ENCODE measurements around the gene CIDEA.
"Not testable (repeated sequence)": the region's sequence is repeated elsewhere in the genome, so short reads cannot be mapped to it uniquely, and the experiment has no call there.

The CIDEA gene

DNA sequence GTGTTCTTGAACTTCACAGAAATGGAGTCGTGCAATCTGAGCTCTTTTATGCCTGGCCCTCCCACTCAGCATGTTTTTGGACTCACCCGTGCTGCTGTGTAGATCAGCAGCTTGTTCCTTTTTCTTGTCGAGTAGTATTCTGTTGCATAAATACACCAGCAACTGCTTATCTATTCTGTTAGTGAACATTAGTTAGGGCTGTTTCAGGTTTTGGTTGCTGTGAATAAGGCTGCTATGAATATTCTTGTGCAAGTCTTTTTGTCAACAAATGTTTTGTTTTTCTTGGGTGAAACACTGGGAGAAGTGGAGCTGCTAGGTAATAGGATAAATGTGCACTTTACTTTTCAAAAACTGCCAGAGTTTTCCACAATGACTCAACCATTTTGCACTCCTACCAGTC lies 15.3 kb upstream of the CIDEA start:
- in situ Hi-C loops (cut with MboI; ENCODE audit: low sequenced_read_pairs) = no loop called here

DNA sequence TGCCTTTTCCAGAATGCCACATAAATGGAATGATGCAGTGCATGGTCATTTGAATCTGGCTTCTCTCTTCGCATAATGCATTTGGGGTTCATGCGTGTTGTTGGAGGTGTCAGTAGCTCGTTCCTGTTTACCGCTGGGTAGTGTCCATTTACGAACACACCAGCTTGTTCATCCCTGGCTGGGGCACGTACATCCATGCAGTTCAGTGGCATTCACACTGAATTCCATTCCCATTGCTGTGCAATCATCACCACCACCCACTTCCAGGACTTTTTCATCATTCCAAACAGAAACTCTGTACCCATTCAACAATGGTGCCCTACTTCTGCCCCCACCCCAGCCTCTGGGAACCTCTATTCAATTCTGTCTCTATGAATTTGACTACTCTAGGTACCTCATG lies 14.7 kb upstream of the CIDEA start:
- in situ Hi-C loops (cut with MboI; ENCODE audit: low sequenced_read_pairs) = no loop called here

DNA sequence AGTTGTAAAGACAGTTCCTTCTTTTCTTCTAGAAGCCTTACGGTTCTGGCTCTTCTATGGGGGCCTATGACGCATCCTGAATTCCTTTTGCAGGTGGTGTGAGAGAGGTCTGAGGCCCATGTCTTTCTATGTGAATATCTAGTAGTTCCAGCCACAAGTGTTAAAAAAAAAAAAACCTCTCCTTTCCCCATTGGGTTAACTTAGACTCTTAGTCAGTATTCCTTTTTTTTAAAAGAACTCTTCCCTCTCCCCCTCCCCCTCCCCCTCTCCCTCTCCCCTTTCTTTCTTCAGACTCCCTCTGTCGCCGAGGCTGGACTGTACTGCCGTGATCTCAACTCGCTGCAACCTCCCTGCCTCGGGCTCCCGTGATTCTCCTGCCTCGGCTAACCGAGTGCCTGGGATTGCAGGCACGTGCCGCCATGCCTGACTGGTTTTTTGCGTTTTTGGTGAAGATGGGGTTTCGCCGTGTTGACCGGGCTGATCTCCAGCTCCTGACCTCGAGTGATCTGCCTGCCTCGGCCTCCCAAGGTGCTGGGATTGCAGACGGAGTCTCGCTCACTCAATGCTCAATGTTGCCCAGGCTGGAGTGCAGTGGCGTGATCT lies 11.4 kb upstream of the CIDEA start:
- in situ Hi-C loops (cut with MboI; ENCODE audit: low sequenced_read_pairs) = no loop called here

DNA sequence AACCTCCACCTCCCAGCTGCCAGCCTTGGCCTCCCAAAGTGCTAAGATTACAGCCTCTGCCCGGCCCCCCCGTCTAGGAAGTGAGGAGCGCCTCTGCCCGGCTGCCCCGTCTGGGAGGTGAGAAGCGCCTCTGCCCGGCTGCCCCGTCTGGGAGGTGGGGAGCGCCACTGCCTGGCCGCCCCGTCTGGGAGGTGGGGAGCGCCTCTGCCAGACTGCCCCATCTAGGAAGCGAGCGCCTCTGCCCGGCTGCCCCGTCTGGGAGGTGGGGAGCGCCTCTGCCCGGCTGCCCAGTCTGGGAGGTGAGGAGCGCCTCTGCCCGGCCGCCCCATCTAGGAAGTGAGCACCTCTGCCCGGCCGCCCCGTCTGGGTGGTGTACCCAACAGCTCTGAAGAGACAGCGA lies 10.9 kb upstream of the CIDEA start:
- in situ Hi-C loops (cut with MboI; ENCODE audit: low sequenced_read_pairs) = not testable (repeated sequence)

DNA sequence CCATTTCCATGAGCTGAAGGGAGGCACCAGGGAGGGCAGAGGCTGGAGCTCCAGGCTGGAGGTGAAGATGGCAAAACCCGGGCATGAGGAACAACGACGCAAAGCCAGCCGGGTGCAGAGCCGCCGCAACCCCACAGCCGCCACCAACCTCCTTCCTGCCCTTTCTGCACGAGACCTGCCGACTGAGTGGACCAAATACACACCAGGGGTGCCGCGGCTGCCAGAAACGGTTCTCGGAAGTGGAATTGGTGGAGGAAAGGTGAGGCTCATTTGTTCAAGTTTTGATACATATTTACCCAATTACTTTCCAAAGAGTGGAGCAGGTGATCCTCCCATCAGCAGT lies 8.4 kb upstream of the CIDEA start:
- in situ Hi-C loops (cut with MboI; ENCODE audit: low sequenced_read_pairs) = no loop called here

DNA sequence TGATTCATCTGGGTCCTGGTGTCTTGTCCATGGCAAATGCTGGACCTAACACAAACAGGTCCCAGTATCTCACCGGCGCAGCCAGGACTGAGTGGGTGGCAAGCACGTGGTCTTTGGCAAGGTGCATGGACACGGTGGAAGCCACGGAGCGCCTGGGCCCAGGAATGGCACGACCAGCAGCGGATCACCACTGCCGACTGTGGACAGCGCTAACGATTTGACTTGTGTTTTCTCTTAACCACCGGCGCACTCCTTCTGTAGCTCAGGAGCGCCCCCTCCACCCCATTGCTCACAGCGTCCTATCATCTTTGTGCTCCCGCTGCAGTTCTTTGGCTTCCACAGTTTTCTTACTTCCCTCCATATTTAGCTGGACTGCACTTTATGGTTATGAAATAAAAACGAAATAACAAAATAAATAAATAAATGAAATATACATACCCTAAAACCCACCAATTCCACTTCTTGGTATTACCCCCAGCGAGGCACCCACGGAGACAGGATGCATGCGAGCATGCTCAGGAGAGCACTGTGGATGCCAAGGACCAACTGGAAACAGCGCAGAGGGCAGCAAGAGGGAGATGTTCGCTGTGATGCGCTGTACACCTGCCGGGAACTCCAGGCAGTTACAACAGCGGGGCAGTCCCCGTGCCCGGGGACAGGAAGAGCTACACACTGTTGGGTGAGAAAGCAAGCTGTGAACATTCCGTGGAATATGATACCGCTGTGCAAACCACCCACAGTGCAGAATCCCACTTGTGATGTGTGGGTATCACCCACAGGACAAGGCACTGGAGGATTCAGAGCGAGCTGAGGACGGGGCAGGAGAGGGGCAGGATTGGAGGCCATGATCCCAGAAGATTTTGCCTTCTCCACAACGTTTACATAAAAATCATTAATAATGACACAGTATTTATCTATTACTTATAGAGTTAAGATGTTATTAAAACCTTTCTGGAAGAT lies 7.0 kb upstream of the CIDEA start:
- in situ Hi-C loops (cut with MboI; ENCODE audit: low sequenced_read_pairs) = no loop called here

DNA sequence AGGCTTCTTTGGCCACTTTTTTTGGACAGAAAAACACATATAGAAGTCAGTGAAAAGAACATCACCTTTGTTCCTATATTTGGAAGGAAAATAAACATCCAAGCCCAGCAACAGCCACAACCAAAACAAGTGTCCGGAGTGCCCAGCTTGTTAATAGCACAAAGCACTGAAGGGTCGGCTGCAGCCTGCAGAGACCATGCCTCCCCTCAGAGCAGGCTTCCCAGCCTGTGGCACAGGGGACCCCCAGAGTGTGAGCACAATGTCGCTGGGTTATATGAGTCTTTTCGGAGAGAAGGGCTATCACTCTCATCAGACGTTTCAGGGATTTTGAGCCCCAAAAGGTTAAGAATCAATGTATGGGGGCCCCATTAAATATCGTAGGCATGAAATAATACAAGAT lies 6.2 kb upstream of the CIDEA start:
- in situ Hi-C loops (cut with MboI; ENCODE audit: low sequenced_read_pairs) = no loop called here

DNA sequence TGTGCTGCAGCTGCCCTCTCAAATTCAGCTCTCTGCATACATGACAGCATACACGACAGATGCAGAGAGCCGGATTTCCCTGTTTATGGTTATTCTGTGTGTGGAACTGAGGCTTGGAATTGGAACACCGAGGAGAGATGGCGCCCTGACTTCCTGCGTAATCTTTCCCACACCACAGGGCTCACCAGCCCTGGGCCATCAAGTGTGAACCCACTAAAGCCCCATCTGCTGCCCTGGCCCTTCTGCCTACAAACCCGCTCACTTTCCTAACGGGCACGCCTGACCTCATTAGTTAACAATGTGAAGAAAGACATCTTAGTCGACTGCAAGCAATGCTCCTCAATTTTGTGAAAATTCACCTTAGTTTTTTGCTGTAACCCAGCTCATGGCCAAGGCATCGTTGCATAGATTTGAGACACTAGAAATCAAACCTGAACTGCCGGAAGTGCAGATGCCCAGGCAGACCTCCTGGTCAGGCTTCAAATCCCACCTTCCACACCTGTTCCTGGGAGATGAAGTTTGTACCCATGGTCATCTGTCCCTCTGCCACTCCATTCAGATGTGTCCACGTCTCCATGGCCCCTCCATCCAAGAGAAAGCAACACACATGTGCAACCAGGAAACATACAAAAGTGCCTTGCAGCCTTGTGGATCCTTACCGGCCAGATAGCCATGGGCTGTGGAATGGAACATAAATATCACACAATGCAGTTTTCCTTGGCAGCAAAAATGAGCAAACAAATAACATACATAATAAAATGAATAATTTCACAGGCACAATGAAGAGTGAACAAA lies 5.0 kb upstream of the CIDEA start:
- in situ Hi-C loops (cut with MboI; ENCODE audit: low sequenced_read_pairs) = no loop called here

DNA sequence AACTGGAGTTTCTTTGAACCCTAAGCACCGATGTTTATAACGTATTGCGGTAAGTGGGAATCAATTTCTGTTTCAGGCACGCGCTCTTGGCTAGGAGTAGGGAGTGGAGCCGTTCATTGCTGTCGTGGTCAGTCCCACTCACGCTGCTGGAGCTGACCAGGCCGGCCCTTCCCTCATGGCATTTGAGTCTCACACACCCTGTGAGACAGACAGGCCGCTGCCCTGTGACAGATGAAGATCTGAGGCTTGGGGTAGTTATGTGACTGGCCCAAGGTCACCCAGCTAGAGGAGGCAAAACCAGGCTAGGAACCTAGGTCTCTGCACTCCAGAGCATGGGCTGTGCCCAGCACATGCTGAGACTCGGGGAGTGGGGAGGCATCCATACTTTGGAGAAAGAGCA lies 2.9 kb upstream of the CIDEA start:
- in situ Hi-C loops (cut with MboI; ENCODE audit: low sequenced_read_pairs) = no loop called here

DNA sequence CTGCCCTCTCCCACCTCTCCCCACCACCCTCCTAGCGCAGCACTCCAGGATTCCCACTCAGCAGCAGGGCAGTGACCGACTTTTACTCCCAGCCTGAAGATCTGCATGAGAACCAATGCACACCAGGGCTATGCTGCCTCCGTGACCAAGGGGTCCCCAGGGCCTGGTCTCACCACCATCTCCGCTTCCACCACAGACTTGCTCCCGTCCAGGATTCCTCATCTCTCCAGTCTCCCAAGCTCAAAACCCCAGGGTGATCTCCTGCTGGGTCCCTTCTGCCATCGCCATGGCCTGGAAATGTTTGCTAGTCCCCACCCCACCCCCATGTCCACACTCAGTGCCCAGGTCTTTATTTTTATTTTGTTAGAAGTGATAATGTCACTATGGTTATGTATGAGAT lies 2.1 kb upstream of the CIDEA start:
- in situ Hi-C loops (cut with MboI; ENCODE audit: low sequenced_read_pairs) = no loop called here

DNA sequence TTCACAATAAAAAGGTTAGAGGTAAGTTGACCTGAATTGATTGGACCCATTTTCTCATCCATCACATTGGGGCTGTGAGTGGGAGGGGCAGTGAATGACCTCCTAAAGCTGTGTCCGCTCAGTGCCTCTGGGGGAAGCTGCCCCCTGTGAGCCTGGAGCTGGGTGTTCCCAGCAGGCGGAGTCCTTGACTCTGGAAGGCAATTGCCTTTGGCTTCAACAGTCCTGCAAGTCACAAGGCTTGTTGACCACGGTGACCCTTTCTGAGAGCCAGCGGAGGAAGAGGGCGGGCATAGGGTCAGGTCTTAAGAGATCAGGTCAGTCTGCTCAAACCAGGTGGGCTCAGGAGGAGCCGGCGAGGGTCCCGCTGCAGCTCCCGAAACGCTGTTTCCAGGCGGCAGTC lies 1.1 kb upstream of the CIDEA start:
- in situ Hi-C loops (cut with MboI; ENCODE audit: low sequenced_read_pairs) = no loop called here

DNA sequence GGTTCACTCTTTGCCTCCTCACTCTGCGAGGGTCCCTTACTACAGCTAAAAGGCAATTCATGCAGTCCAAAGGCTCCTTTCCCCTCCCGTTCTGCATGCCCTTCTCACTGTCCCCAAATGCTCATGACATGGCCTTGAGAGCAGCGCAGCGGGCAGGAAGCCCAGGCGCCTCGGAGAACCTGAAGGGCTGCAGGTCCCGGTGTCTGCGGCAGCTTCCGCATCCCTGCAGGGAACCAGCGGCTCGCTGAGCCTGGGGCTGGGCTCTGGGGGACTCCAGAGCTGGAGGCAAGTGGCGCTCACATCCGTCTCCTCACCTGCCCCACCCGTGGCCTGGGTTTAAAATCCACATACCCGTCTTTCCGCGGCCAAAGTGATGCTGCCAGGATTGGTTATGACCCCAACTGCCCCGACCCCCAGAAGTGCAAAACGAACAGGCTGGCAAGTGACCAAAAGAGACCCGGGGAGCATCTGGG lies 462 bp upstream of the CIDEA start:
- in situ Hi-C loops (cut with MboI; ENCODE audit: low sequenced_read_pairs) = no loop called here

DNA sequence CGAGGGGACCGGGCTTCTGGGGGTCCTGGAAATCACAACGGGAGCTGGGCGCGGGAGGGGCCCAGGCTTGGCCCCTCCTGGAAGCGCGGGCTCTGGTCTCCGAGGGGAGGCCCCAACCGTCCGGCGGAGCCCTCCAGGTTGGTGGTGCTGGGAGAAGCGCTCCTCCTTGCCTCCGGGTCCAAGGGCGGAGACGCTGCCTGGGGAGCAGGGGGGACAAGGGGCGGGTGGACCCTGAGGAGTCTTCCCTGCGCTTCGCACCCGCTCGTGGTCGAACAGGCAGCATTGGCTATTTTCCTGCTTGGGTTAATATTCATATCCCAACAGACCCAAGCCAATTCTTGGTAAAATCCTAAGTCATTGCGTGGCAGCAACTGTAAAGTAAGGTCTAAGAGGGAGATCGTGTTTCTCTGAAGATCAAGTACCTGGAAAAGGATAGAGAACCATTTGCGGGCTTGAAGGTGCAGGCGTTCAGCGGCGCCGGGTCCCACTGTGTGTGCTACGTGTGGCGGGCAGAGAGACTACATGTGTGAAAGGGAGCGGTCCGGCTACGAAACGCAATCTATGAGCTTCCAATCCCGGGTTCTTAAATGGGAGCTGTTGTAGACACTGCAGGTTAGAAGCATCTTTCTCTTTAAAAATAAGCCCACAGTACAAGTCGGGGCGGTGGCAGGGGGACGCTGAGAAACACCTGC lies 805 bp downstream of the CIDEA start:
- in situ Hi-C loops (cut with MboI; ENCODE audit: low sequenced_read_pairs) = no loop called here

DNA sequence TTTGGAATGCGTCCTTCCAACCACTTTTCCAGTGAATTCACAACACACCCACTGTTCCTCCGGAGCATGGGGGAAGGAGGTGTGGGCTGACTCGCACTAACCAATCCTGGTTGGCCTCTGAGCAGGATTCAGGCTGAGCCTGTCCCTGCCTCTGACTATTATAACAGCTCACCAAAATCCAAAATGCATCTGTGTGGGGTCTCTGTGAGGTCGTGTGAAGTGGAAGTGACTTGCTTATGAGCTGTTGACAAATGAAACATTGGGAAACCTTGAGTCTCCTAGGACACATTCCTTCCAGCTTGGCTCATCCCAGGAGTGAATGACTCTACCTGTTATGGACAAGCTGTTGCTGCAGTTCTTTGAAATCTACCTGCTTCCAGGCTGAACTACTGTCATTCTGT lies 1.5 kb downstream of the CIDEA start:
- in situ Hi-C loops (cut with MboI; ENCODE audit: low sequenced_read_pairs) = no loop called here

DNA sequence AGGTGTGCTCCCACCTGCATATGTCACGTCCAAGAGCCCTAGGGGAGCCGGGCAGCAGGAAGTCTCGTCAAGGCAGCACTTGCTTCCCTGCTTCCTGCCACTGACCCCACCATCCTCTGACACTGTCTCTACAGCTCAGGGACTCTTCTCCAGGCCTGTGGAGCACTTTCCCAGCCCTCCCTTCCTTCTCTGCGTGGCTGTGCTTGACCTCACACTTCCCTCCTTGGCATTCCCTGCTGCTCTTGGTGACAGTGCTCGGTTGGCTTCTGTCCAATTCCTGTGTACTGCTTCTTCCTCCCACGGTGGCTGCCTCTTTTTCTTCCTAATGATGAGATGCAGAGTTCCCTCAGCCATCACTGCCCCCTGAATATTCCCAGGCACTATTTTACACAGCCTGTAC lies 2.8 kb downstream of the CIDEA start:
- in situ Hi-C loops (cut with MboI; ENCODE audit: low sequenced_read_pairs) = no loop called here

DNA sequence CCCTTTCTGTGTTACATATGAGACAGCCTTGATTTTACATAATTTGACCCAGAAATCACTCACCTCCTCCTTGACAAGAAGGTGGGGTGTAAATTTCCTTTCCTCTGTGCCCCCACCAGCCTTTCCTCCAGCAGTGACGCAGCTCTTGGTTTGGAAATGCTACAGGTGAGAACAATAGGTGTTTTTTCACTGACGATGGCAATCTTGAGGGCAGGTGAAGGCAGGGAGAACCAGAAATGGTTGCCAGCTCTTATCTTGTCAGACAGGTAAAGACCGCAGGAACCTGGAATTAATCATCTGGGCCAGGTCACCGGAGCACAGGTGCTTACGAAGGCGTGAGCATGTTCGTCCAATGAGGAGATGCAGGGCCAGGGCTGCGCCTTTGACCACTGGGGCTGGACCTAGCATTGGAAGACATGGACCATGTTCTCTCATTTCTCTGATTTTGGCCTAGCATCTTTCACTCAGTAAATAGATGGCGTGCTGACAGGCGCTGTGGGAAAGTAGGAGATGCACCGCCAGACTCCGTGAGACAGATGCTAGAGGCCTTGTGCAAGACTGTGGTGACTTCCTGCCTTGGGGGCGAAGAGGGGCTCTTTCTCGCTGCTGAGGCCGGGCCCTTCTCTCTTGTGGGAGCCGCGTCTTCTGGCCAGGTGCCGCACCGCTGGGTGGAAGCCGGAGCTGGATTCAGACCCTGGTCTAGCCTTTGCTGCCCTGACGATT lies 4.0 kb downstream of the CIDEA start:
- in situ Hi-C loops (cut with MboI; ENCODE audit: low sequenced_read_pairs) = no loop called here

DNA sequence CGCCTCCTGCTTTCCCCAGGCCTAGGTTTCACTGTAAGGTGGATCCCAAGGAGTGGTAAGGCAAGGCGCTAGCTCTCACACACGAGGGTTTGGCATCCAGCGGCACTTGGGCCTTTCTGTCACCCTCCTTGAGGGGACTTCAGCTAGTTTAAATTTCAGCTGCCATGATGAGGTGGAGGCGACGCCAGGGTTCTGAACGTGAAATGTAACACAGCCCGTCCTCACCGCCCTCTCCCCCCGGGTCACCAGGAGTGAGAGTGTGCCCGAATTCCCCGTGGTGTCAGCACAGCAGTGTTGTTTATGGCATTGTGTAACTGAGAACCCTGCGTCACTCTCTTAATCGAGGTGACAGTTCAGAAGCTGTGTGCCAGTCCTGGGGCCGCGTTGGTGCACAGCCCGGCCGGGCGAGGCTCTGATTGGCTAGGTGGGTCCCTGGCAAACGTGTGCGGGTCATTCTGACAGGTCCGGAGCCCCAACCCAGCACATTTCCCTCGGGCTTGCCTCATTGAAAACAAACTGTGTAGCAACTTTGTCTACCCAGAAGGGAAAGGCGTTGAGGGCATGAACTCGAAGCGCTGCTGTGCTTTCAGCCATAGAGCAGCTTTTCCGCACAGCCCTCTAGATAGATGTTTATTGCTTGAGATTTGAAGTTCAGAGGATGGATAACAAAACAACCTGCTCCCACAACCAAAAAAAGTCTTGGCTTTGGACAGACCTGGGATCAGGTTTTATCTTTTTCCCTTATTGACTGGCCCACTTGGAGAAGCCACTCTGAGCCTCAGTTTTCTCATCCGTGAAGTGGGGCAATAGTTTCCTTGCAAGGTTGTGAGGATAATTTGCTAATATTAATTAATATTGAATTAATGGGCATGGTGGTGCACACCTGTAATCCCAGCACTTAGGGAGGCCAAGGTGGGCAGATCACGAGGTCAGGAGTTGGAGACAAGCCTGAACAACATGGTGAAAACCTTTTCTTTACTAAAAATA lies 4.9 kb downstream of the CIDEA start:
- in situ Hi-C loops (cut with MboI; ENCODE audit: low sequenced_read_pairs) = no loop called here

DNA sequence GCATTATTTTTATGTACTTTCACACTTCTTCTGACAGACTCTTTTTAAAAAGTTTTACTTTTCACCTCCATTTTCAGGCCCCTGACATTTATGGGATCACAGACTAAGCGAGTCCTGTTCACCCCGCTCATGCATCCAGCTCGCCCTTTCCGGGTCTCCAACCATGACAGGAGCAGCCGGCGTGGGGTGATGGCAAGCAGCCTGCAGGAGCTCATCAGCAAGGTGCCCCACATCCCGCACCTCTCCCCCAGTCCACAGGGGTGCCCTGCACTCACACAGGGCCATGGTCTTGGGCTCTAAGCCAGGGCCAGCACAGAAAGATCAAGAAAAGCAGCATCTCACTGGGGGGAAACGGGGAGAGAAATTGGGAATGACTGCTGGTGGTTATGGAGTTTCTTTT lies 8.6 kb downstream of the CIDEA start:
- in situ Hi-C loops (cut with MboI; ENCODE audit: low sequenced_read_pairs) = no loop called here

DNA sequence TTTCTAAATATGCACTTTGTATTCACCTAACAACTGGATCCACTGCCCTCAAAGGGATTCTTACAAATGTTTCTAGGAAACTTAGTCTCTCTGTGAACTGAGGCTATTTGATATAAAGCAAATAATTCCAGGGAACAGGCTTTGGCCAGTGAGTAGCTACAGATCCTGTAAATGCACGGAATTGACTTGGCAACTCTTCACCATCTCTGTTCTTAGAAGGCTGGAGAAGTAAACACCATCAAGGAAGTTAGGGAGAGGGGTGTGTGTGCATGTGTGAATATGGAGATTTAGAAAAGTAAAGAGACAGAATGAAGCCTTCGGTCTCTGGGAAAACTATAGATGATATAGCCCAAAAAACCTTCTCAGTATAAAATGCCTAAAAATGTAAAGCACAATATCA lies 10.7 kb downstream of the CIDEA start:
- in situ Hi-C loops (cut with MboI; ENCODE audit: low sequenced_read_pairs) = no loop called here
